OCI-LY7 (cell line): ENCODE data around the gene PLXNB1. TPM values are rescaled to one million over a fixed set of nuclear protein-coding genes. Genes with fewer than 3 reads are reported as not detected.

ENCODE experiments used
- BruUV-seq: library from RNA; stranded (reverse); fragments of 400-500 nt; replicated peaks from 2 replicates; lab custom pipeline; 2021; lab: Mats Ljungman, UMichigan
- CTCF ChIA-PET: fragments of 300-600 bp; sonication (Branson Sonifier 250); formaldehyde crosslinking; loops from one replicate; lab custom pipeline; 2022; ENCODE audit warnings: antibody characterized with exemption; ENCODE audit not compliant: unreplicated experiment; lab: Charles Lee
- POLR2A ChIA-PET: fragments of 300-600 bp; sonication (Branson Sonifier 250); formaldehyde crosslinking; loops from one replicate; lab custom pipeline; 2022; ENCODE audit warnings: antibody characterized with exemption; lab: Charles Lee
- DNase-seq: peaks from one replicate; pipeline ENCODE4 v3.0.0-alpha.2; 2015; ENCODE audit warnings: low spot score
- H2AFZ ChIP-seq: fragments of 200-600 bp; sonication (generic), shearing (Covaris generic); 2 replicates; pipeline ENCODE4 v1.6.1; 2014; ENCODE audit warnings: mild to moderate bottlenecking, antibody characterized with exemption, low read length, moderate library complexity
- H3K27ac ChIP-seq: fragments of 200-600 bp; sonication (generic); 2 replicates; pipeline ENCODE4 v1.5.1; 2014; ENCODE audit warnings: mixed run types, low read depth, mild to moderate bottlenecking, moderate library complexity, low read length, inconsistent platforms; ENCODE audit not compliant: poor library complexity, severe bottlenecking
- H3K36me3 ChIP-seq: fragments of 200-600 bp; sonication (generic); 2 replicates; pipeline ENCODE4 v1.6.1; 2014; ENCODE audit warnings: mild to moderate bottlenecking, antibody characterized with exemption, low read length, moderate library complexity, mixed read lengths; ENCODE audit not compliant: insufficient read depth
- H3K4me1 ChIP-seq: fragments of 200-600 bp; sonication (generic); 2 replicates; pipeline ENCODE4 v1.5.1; 2014; ENCODE audit warnings: mild to moderate bottlenecking, low read length; ENCODE audit not compliant: insufficient read depth, poor library complexity, severe bottlenecking
- H3K4me2 ChIP-seq: fragments of 200-600 bp; sonication (generic); 2 replicates; pipeline ENCODE4 v1.6.1; 2014; ENCODE audit warnings: mild to moderate bottlenecking, low read length
- H3K4me3 ChIP-seq: fragments of 200-600 bp; sonication (generic); 2 replicates; pipeline ENCODE4 v1.5.1; 2014; ENCODE audit warnings: mild to moderate bottlenecking, low read depth, low read length; ENCODE audit not compliant: poor library complexity, severe bottlenecking
- H3K79me2 ChIP-seq: fragments of 200-600 bp; sonication (generic); 2 replicates; pipeline ENCODE4 v1.6.1; 2016; ENCODE audit warnings: low read depth, mild to moderate bottlenecking, low read length, moderate library complexity, mixed read lengths; ENCODE audit not compliant: insufficient read depth
- H3K9me2 ChIP-seq: fragments of 200-600 bp; sonication (generic); 2 replicates; pipeline ENCODE4 v1.6.1; 2016; ENCODE audit warnings: mild to moderate bottlenecking, low read length, mixed read lengths; ENCODE audit not compliant: insufficient read depth
- H3K9me3 ChIP-seq: fragments of 200-600 bp; sonication (generic); 2 replicates; pipeline ENCODE4 v1.6.1; 2014; ENCODE audit warnings: mild to moderate bottlenecking, mixed run types, low read length, mixed read lengths
- H4K20me1 ChIP-seq: fragments of 200-600 bp; sonication (generic); 2 replicates; pipeline ENCODE4 v1.6.1; 2014; ENCODE audit warnings: mild to moderate bottlenecking, antibody characterized with exemption, low read length, moderate library complexity, mixed read lengths; ENCODE audit not compliant: insufficient read depth
- CTCF ChIP-seq: fragments of 200-600 bp; sonication (generic); conservative IDR thresholded peaks from 2 replicates; pipeline ENCODE4 v1.5.1; 2014; ENCODE audit warnings: mild to moderate bottlenecking, antibody characterized with exemption, low read length, moderate library complexity, mixed read lengths
- EZH2phosphoT487 ChIP-seq: fragments of 200-600 bp; sonication (generic); IDR thresholded peaks from 2 replicates; pipeline ENCODE4 v1.6.1; 2018; ENCODE audit warnings: low read depth, borderline replicate concordance, mild to moderate bottlenecking, mixed run types, antibody characterized with exemption, low read length, moderate library complexity, mixed read lengths
- intact Hi-C: fragments of 100-400 bp; cut with micrococcal nuclease; formaldehyde crosslinking; loops from one replicate; pipeline ENCODE4 v1.10.0; 2022; ENCODE audit not compliant: unreplicated experiment
- total RNA-seq, 2 experiments: library from RNA; depleted of rRNA in 1 of 2; stranded (reverse); fragments of >200 nt in 1 of 2; shearing (Covaris generic) in 1 of 2; gene quantifications; 2 replicates each; pipeline ENCODE4 v1.2.3, GENCODE V29; 2014 to 2022

PLXNB1 gene
- total RNA-seq, 2 experiments from 2014 or later = 4.4 to 6.4 TPM

GRCh38 chr3:48456456-48456855 lies 26.6 kb upstream of the PLXNB1 start:
- Histone ChIP-seq H3K79me2 (no peaks in the 10 kb centered on the region), H3K4me2 (no peak overlapping the region), H2AFZ (no peak overlapping the region), H4K20me1 (no peaks in the 10 kb centered on the region), H3K9me2 (no peaks in the 10 kb centered on the region), H3K27ac (no peak overlapping the region), H3K36me3 (peaks cover 94% of the 10 kb centered on the region), H3K4me3 (no peak overlapping the region), H3K4me1 (no peaks in the 10 kb centered on the region), H3K9me3 (no peaks in the 10 kb centered on the region)
- DNase-seq = no peak
- TF ChIP-seq EZH2phosphoT487 (no peak), CTCF (no peak)
- CTCF ChIA-PET = no interaction called here
- no TSS peak for BruUV-seq
- intact Hi-C loops = no loop called here
- POLR2A ChIA-PET = interaction anchor here (0.7 kb wide), 1 partner anchor 29 kb away, joined by 3 read pairs; no protein-coding TSS in a partner anchor

- no peak overlapping the region for H3K4me2 ChIP-seq
- no peak overlapping the region for H2AFZ ChIP-seq
- peaks cover 22% of the 10 kb centered on the region; the same call in 1 of the 2 replicates for H3K79me2 ChIP-seq
- H3K4me3 ChIP-seq = no peak overlapping the region
- H3K27ac ChIP-seq = no peak overlapping the region
- no TSS peak for BruUV-seq
- POLR2A ChIA-PET = interaction anchor here (0.5 to 1.8 kb wide), 2 partner anchors 11 to 76 kb away, joined by 4 to 5 read pairs; partner anchors contain the start of genes CCDC51 and TMA7
- H3K9me2 ChIP-seq = no peaks in the 10 kb centered on the region
- no peaks in the 10 kb centered on the region for H3K9me3 ChIP-seq
- intact Hi-C loops = no loop called here
- DNase-seq = no peak
- H3K4me1 ChIP-seq = peaks cover 16% of the 10 kb centered on the region
- H3K36me3 ChIP-seq = peaks cover 68% of the 10 kb centered on the region
- CTCF ChIA-PET = no interaction called here
- no peaks in the 10 kb centered on the region for H4K20me1 ChIP-seq
- TF ChIP-seq EZH2phosphoT487 = no peak
- TF ChIP-seq CTCF = no peak
These were observed 21.4 kb upstream of the PLXNB1 start for GRCh38 chr3:48451270-48451669.
